IMR-90 (cell line): ENCODE data around the gene OR8D4. TPM values are rescaled to one million over a fixed set of nuclear protein-coding genes. Genes with fewer than 3 reads are reported as not detected.

Experiments
- ATAC-seq: fragments of 200-7000 bp; cut with Tn5 transposase; 2 replicates; pipeline ENCODE4 v1.9.1; 2020; ENCODE audit warnings: low read depth, mild to moderate bottlenecking, moderate library complexity
- BruUV-seq: library from RNA; stranded (reverse); fragments of 400-500 nt; replicated peaks from 2 replicates; lab custom pipeline; 2021; lab: Mats Ljungman, UMichigan
- CTCF ChIA-PET: fragments of 300-600 bp; formaldehyde crosslinking; extraction: SDS; loops from one replicate; lab custom pipeline; 2021; ENCODE audit warnings: antibody characterized with exemption; lab: Yijun Ruan, JAX
- POLR2A ChIA-PET: fragments of 300-600 bp; sonication (Branson Sonifier 250); formaldehyde crosslinking; loops from one replicate; lab custom pipeline; 2022; ENCODE audit warnings: antibody characterized with exemption; ENCODE audit not compliant: unreplicated experiment; lab: Charles Lee
- DNase-seq: peaks from one replicate; pipeline ENCODE4 v3.0.0; 2013
- H2AFZ ChIP-seq: replicated peaks from 2 replicates; pipeline ENCODE3; 2013; ENCODE audit warnings: low read length, mild to moderate bottlenecking; ENCODE audit not compliant: poor library complexity
- H2AK5ac ChIP-seq: 2 replicates; pipeline ENCODE4 v1.6.1; 2013; ENCODE audit warnings: low read depth, low read length, inconsistent platforms
- H2AK9ac ChIP-seq: replicated peaks from 2 replicates; pipeline ENCODE3; 2013; ENCODE audit warnings: mild to moderate bottlenecking, low read depth, low read length, moderate library complexity; ENCODE audit not compliant: poor library complexity
- H2BK120ac ChIP-seq: 2 replicates; pipeline ENCODE4 v1.6.1; 2013; ENCODE audit warnings: low read depth, low read length, inconsistent platforms
- H2BK15ac ChIP-seq: 3 replicates; pipeline ENCODE4 v1.6.1; 2013; ENCODE audit warnings: low read depth, low read length, inconsistent platforms
- H2BK20ac ChIP-seq: 2 replicates; pipeline ENCODE4 v1.6.1; 2013; ENCODE audit warnings: low read depth, mild to moderate bottlenecking, inconsistent platforms, low read length, moderate library complexity
- H2BK5ac ChIP-seq: 2 replicates; pipeline ENCODE4 v1.6.1; 2013; ENCODE audit warnings: mild to moderate bottlenecking, low read depth, low read length, inconsistent platforms; ENCODE audit not compliant: poor library complexity, severe bottlenecking
- H3K14ac ChIP-seq: replicated peaks from 2 replicates; pipeline ENCODE4 v1.6.1; 2013; ENCODE audit warnings: low read depth, low read length, inconsistent platforms
- H3K18ac ChIP-seq: 2 replicates; pipeline ENCODE4 v1.6.1; 2013; ENCODE audit warnings: low read depth, low read length, control low read depth
- H3K23ac ChIP-seq: 2 replicates; pipeline ENCODE4 v1.6.1; 2013; ENCODE audit warnings: low read depth, low read length, inconsistent platforms
- H3K27ac ChIP-seq: 2 replicates; pipeline ENCODE4 v1.5.1; 2013; ENCODE audit warnings: mild to moderate bottlenecking, control low read depth, low read length; ENCODE audit not compliant: insufficient read depth
- H3K27me3 ChIP-seq: 2 replicates; pipeline ENCODE4 v1.6.1; 2013; ENCODE audit warnings: low read length; ENCODE audit not compliant: control insufficient read depth, insufficient read depth
- H3K36me3 ChIP-seq: 2 replicates; pipeline ENCODE4 v1.6.1; 2013; ENCODE audit warnings: low read length, mixed read lengths; ENCODE audit not compliant: control insufficient read depth, insufficient read depth
- H3K4ac ChIP-seq: 2 replicates; pipeline ENCODE4 v1.6.1; 2013; ENCODE audit warnings: low read depth, low read length, inconsistent platforms
- H3K4me1 ChIP-seq: 2 replicates; pipeline ENCODE4 v1.6.1; 2013; ENCODE audit warnings: low read length, mixed read lengths; ENCODE audit not compliant: control insufficient read depth, insufficient read depth
- H3K4me2 ChIP-seq: 2 replicates; pipeline ENCODE4 v1.6.1; 2013; ENCODE audit warnings: low read depth, mild to moderate bottlenecking, control low read depth, low read length, moderate library complexity
- H3K4me3 ChIP-seq: 2 replicates; pipeline ENCODE4 v1.5.1; 2013; ENCODE audit warnings: low read depth, mild to moderate bottlenecking, control low read depth, low read length, moderate library complexity; ENCODE audit not compliant: insufficient read depth
- H3K56ac ChIP-seq: 2 replicates; pipeline ENCODE4 v1.6.1; 2013; ENCODE audit warnings: low read length, inconsistent platforms; ENCODE audit not compliant: insufficient read depth; ENCODE audit errors: extremely low read depth
- H3K79me1 ChIP-seq, 2 experiments: 2 replicates each; pipeline ENCODE4 v1.6.1; 2013; ENCODE audit warnings: low read length in 2 of 2, inconsistent platforms in 1 of 2, low read depth in 1 of 2
- H3K9ac ChIP-seq: 2 replicates; pipeline ENCODE4 v1.6.1; 2013; ENCODE audit warnings: low read depth, low read length, control low read depth
- H3K9me1 ChIP-seq: 2 replicates; pipeline ENCODE4 v1.6.1; 2013; ENCODE audit warnings: low read length, inconsistent platforms; ENCODE audit not compliant: insufficient read depth
- H3K9me3 ChIP-seq: 2 replicates; pipeline ENCODE4 v1.6.1; 2013; ENCODE audit warnings: low read length; ENCODE audit not compliant: control insufficient read depth, insufficient read depth
- H4K20me1 ChIP-seq: 2 replicates; pipeline ENCODE4 v1.6.1; 2013; ENCODE audit warnings: low read length, inconsistent platforms; ENCODE audit not compliant: insufficient read depth
- H4K5ac ChIP-seq: 2 replicates; pipeline ENCODE4 v1.6.1; 2013; ENCODE audit warnings: mild to moderate bottlenecking, low read depth, low read length, control low read depth
- H4K8ac ChIP-seq, 2 experiments: 2 replicates each; pipeline ENCODE4 v1.6.1; 2013; ENCODE audit warnings: low read depth in 2 of 2, low read length in 2 of 2, control low read depth in 1 of 2, inconsistent platforms in 1 of 2
- H4K91ac ChIP-seq: 2 replicates; pipeline ENCODE4 v1.6.1; 2013; ENCODE audit warnings: low read depth, low read length, inconsistent platforms; ENCODE audit not compliant: insufficient read depth
- BHLHE40 ChIP-seq: fragments of 150-350 bp; IDR thresholded peaks from 2 replicates; pipeline ENCODE4 v1.6.1; 2016; ENCODE audit warnings: mild to moderate bottlenecking, low read depth, low read length
- CEBPB ChIP-seq: IDR thresholded peaks from 2 replicates; pipeline ENCODE4 v1.6.1; 2012; ENCODE audit warnings: low read depth, low read length, improper control_type of control experiment
- CHD1 ChIP-seq: IDR thresholded peaks from 2 replicates; pipeline ENCODE4 v1.6.1; 2012; ENCODE audit warnings: low read depth, low read length, improper control_type of control experiment
- CTCF ChIP-seq: conservative IDR thresholded peaks from 2 replicates; pipeline ENCODE4 v1.5.1; 2012; ENCODE audit warnings: mild to moderate bottlenecking, low read depth, low read length, improper control_type of control experiment
- FOS ChIP-seq: fragments of 150-350 bp; IDR thresholded peaks from 2 replicates; pipeline ENCODE4 v1.6.1; 2016; ENCODE audit warnings: low read depth, low read length
- MAFK ChIP-seq: IDR thresholded peaks from 2 replicates; pipeline ENCODE4 v1.6.1; 2012; ENCODE audit warnings: low read depth, low read length, improper control_type of control experiment
- MAZ ChIP-seq: IDR thresholded peaks from 2 replicates; pipeline ENCODE4 v1.6.1; 2012; ENCODE audit warnings: low read depth, mild to moderate bottlenecking, low read length, improper control_type of control experiment, moderate library complexity, borderline replicate concordance
- MXI1 ChIP-seq: IDR thresholded peaks from 2 replicates; pipeline ENCODE4 v1.6.1; 2012; ENCODE audit warnings: low read depth, mild to moderate bottlenecking, low read length, moderate library complexity, borderline replicate concordance
- NFE2L2 ChIP-seq: fragments of 150-350 bp; IDR thresholded peaks from 2 replicates; pipeline ENCODE4 v1.6.1; 2016; ENCODE audit warnings: low read depth, mild to moderate bottlenecking, low read length
- POLR2A ChIP-seq: IDR thresholded peaks from 2 replicates; pipeline ENCODE4 v1.6.1; 2012; ENCODE audit warnings: mild to moderate bottlenecking, low read depth, low read length
- RAD21 ChIP-seq: IDR thresholded peaks from 2 replicates; pipeline ENCODE4 v1.6.1; 2012; ENCODE audit warnings: low read length, improper control_type of control experiment
- RCOR1 ChIP-seq: IDR thresholded peaks from 2 replicates; pipeline ENCODE4 v1.6.1; 2012; ENCODE audit warnings: mild to moderate bottlenecking, low read length, improper control_type of control experiment; ENCODE audit not compliant: insufficient replicate concordance
- WGBS, 2 experiments: methylation state at CpG; one replicate each; pipeline versions ENCODE4 v1.1.5 to v1.1.7; 2013; ENCODE audit warnings: missing lambda C conversion rate in 2 of 2; ENCODE audit not compliant: insufficient read length in 1 of 2; ENCODE audit errors: extremely low coverage in 2 of 2; 5-methylcytosine and 5-hydroxymethylcytosine counted together
- dilution Hi-C: fragments of 300-500 bp; cut with HindIII; formaldehyde crosslinking; loops from one replicate; pipeline ENCODE4 v1.14.3; 2018; ENCODE audit warnings: low sequenced_read_pairs; ENCODE audit not compliant: unreplicated experiment
- in situ Hi-C: fragments of 300-500 bp; cut with MboI; formaldehyde crosslinking; loops from 3 replicates; pipeline ENCODE4 v1.14.3; 2019; ENCODE audit warnings: low sequenced_read_pairs, inconsistent platforms, mixed read lengths
- intact Hi-C: fragments of 100-400 bp; cut with micrococcal nuclease; formaldehyde crosslinking; loops from 2 replicates; pipeline ENCODE4 v1.10.0; 2022
- polyA plus RNA-seq, 3 experiments: library from polyadenylated mRNA; depleted of rRNA; stranded (reverse); fragments of >200 nt; gene quantifications; 2 replicates each; pipeline ENCODE4 v1.2.3, GENCODE V29; 2012; ENCODE audit warnings: low replicate concordance in 1 of 3
- total RNA-seq: library from RNA; depleted of rRNA; stranded (reverse); fragments of >200 nt; gene quantifications from 2 replicates; pipeline ENCODE4 v1.2.3, GENCODE V29; 2012
- TF ChIP-seq, protein P1 (sequence below): fragments of 150-350 bp; IDR thresholded peaks from 2 replicates; pipeline ENCODE4 v1.6.1; 2016; ENCODE audit warnings: low read depth, mild to moderate bottlenecking, low read length, moderate library complexity, borderline replicate concordance

Gene OR8D4
- total and polyA plus RNA-seq, 2 of the 4 experiments (the other 2 are of a cell fraction), result not detected

- no peak overlapping the region for H2BK15ac ChIP-seq
- DNase-seq, result no peak
- H3K4me3 ChIP-seq, result no peak overlapping the region
- dilution Hi-C loops (no loop called here), intact Hi-C loops (no loop called here), in situ Hi-C loops (no loop called here)
- peaks cover 17% of the 10 kb centered on the region for H3K9me3 ChIP-seq
- no peak overlapping the region for H2BK120ac ChIP-seq
- H3K18ac ChIP-seq, result no peak overlapping the region
- H3K9me1 ChIP-seq, result no peaks in the 10 kb centered on the region
- no peak overlapping the region for H3K4ac ChIP-seq
- no peak overlapping the region for H3K23ac ChIP-seq
- no peak overlapping the region for H3K56ac ChIP-seq
- no peaks in the 10 kb centered on the region for H4K20me1 ChIP-seq
- ChIA-PET CTCF (no interaction called here), POLR2A (no interaction called here)
- no peak overlapping the region for H4K8ac ChIP-seq
- TF ChIP-seq RAD21 (no peak), CHD1 (no peak), CTCF (no peak), POLR2A (no peak), NFE2L2 (no peak), MAZ (no peak), CEBPB (no peak), MXI1 (no peak), BHLHE40 (no peak), FOS (no peak), MAFK (no peak), RCOR1 (no peak)
- TF ChIP-seq, protein P1, sequence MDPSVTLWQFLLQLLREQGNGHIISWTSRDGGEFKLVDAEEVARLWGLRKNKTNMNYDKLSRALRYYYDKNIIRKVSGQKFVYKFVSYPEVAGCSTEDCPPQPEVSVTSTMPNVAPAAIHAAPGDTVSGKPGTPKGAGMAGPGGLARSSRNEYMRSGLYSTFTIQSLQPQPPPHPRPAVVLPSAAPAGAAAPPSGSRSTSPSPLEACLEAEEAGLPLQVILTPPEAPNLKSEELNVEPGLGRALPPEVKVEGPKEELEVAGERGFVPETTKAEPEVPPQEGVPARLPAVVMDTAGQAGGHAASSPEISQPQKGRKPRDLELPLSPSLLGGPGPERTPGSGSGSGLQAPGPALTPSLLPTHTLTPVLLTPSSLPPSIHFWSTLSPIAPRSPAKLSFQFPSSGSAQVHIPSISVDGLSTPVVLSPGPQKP, result no peak
- H4K5ac ChIP-seq, result no peak overlapping the region
- BruUV-seq, result no TSS peak
- H2AK5ac ChIP-seq, result no peak overlapping the region
- no peak overlapping the region for H2AFZ ChIP-seq
- H3K4me1 ChIP-seq, result no peaks in the 10 kb centered on the region
- no peak overlapping the region for H3K27ac ChIP-seq
- H2AK9ac ChIP-seq, result no peak overlapping the region
- no peak overlapping the region for H3K14ac ChIP-seq
- no peaks in the 10 kb centered on the region for H3K36me3 ChIP-seq
- no peak overlapping the region for H3K4me2 ChIP-seq
- no CpG with 5 or more reads among the region's 2 CpGs for WGBS, 2 experiments
- H3K27me3 ChIP-seq, result no peaks in the 10 kb centered on the region
- H4K91ac ChIP-seq, result no peak overlapping the region
- no peak overlapping the region for H3K9ac ChIP-seq
- no peak overlapping the region for H2BK5ac ChIP-seq
- no peak overlapping the region for H2BK20ac ChIP-seq
- no peak for ATAC-seq
- H3K79me1 ChIP-seq, result no peaks in the 10 kb centered on the region
These were observed 45.5 kb upstream of the OR8D4 start for GRCh38 chr11:123856444-123856843.
